ENCODE measurements around the gene STK4.

Gene STK4

DNA sequence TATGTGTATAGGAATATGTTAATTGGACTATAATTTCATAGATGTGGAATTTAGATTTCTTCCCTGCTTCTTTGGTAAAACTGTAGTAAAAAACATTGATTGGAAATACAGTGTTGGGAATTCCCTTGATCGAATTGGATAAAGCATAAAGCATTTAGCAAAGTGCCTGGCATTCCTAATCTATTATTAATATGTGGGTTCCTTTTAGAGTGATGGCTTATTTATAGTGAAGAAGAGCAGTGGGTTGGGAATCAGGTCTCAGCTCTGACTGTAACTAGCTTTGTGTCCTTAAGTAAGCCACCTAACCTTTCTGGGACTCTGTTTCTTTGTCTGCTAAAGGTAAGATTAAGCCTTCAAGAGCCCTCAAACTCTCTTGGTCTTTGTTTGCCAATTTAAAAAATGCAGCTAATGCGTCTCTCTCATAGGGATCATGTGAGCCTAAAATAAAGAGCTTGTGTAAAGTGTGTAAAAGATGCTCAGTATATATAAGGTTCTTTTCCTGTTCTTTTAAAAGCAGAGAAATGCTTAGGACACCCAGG, 81.3 kb downstream of the STK4 start:
- Histone ChIP-seq H3K14ac (ENCODE audit: low read length) (no peak overlapping the region), H3K4ac (ENCODE audit: low read depth, low read length) (no peak overlapping the region), H3K36me3 (ENCODE audit: control insufficient read depth in 1 of 2, insufficient read depth in 2 of 2, low read length in 2 of 2) (no peaks in the 10 kb centered on the region), H3K27me3 (ENCODE audit: insufficient read depth, low read length) (no peaks in the 10 kb centered on the region), H3K4me3 (ENCODE audit: low read depth, low read length) (no peak overlapping the region), H3K4me1 (ENCODE audit: control insufficient read depth in 1 of 2, insufficient read depth in 2 of 2, low read length in 2 of 2) (peaks cover 4 to 6% of the 10 kb centered on the region in 2 experiments), H4K91ac (ENCODE audit: low read depth, low read length) (no peak overlapping the region), H3K79me1 (ENCODE audit: low read length) (peaks cover 8% of the 10 kb centered on the region), H3K4me2 (ENCODE audit: low read length) (no peak overlapping the region), H3K79me2 (ENCODE audit: control insufficient read depth, insufficient read depth, low read length, poor library complexity) (no peaks in the 10 kb centered on the region), H4K8ac (ENCODE audit: low read depth, low read length) (no peak overlapping the region), H2AFZ (ENCODE audit: insufficient read depth, low read length, poor library complexity) (no peak overlapping the region), H4K12ac (ENCODE audit: low read depth, low read length) (no peak overlapping the region), H3K27ac (ENCODE audit: low read depth, low read length) (no peak overlapping the region), H3K9ac (ENCODE audit: low read length) (no peak overlapping the region), H2BK12ac (ENCODE audit: low read length) (no peak overlapping the region), H3K18ac (ENCODE audit: low read length) (no peak overlapping the region), H2AK5ac (ENCODE audit: low read length) (no peak overlapping the region), H2BK5ac (ENCODE audit: low read depth, low read length, poor library complexity) (no peak overlapping the region), H2BK120ac (ENCODE audit: insufficient read depth, low read length, poor library complexity) (no peak overlapping the region), H3K23ac (ENCODE audit: low read length) (no peak overlapping the region), H3K9me3 (ENCODE audit: insufficient read depth, low read depth, low read length) (no peaks in the 10 kb centered on the region)
- DNase-seq, result peak in 1 of 2 donors; percentile 55
- no CpG with 5 or more reads among the region's 2 CpGs for WGBS (ENCODE audit: extremely low coverage, insufficient coverage, insufficient read length)

DNA sequence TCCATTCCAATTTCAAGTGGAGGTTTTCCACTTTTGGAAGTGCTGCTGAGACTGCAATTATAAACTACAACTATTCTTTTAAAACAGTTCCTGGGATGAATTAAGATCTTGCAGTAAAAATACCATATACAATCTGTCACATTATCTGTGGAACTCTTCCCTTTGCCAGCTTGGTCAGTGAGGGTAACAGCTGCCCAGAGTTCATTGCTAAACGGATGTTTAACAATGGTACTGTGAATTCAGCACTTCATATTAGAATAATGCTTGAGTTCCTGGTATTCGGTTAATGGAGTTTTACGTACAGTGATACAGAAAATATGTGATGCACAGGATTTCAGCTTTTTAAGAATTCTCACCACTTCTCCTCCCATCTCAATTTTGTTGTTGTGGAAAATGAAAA, 83.1 kb downstream of the STK4 start:
- no peak overlapping the region for H3K4ac ChIP-seq (ENCODE audit: low read depth, low read length)
- H2BK12ac ChIP-seq (ENCODE audit: low read length), result no peak overlapping the region
- H2BK5ac ChIP-seq (ENCODE audit: low read depth, low read length, poor library complexity), result no peak overlapping the region
- H3K18ac ChIP-seq (ENCODE audit: low read length), result no peak overlapping the region
- H2AK5ac ChIP-seq (ENCODE audit: low read length), result no peak overlapping the region
- no CpG with 5 or more reads among the region's 3 CpGs for WGBS (ENCODE audit: extremely low coverage, insufficient coverage, insufficient read length)
- peak overlapping the region; percentile 2 for H3K27ac ChIP-seq (ENCODE audit: low read depth, low read length)
- no peaks in the 10 kb centered on the region for H3K79me2 ChIP-seq (ENCODE audit: control insufficient read depth, insufficient read depth, low read length, poor library complexity)
- no peak overlapping the region for H3K23ac ChIP-seq (ENCODE audit: low read length)
- no peak overlapping the region for H4K8ac ChIP-seq (ENCODE audit: low read depth, low read length)
- H3K9me3 ChIP-seq (ENCODE audit: insufficient read depth, low read depth, low read length), result no peaks in the 10 kb centered on the region
- peaks cover 8% of the 10 kb centered on the region for H3K79me1 ChIP-seq (ENCODE audit: low read length)
- H3K14ac ChIP-seq (ENCODE audit: low read length), result no peak overlapping the region
- H4K91ac ChIP-seq (ENCODE audit: low read depth, low read length), result no peak overlapping the region
- H2AFZ ChIP-seq (ENCODE audit: insufficient read depth, low read length, poor library complexity), result no peak overlapping the region
- DNase-seq, result no peak
- no peak overlapping the region for H2BK120ac ChIP-seq (ENCODE audit: insufficient read depth, low read length, poor library complexity)
- no peak overlapping the region for H3K4me2 ChIP-seq (ENCODE audit: low read length)
- no peak overlapping the region for H4K12ac ChIP-seq (ENCODE audit: low read depth, low read length)
- no peak overlapping the region for H3K4me3 ChIP-seq (ENCODE audit: low read depth, low read length)
- no peak overlapping the region for H3K9ac ChIP-seq (ENCODE audit: low read length)
- H3K4me1 ChIP-seq (ENCODE audit: control insufficient read depth in 1 of 2, insufficient read depth in 2 of 2, low read length in 2 of 2), result peaks cover 6 to 7% of the 10 kb centered on the region in 2 experiments
- no peaks in the 10 kb centered on the region for H3K27me3 ChIP-seq (ENCODE audit: insufficient read depth, low read length)
- no peaks in the 10 kb centered on the region for H3K36me3 ChIP-seq (ENCODE audit: control insufficient read depth in 1 of 2, insufficient read depth in 2 of 2, low read length in 2 of 2)

- Histone ChIP-seq H3K4me1 (ENCODE audit: control insufficient read depth in 1 of 2, insufficient read depth in 2 of 2, low read length in 2 of 2) (peaks cover 5 to 7% of the 10 kb centered on the region in 2 experiments), H3K27ac (ENCODE audit: low read depth, low read length) (peak overlapping the region; percentile 2), H4K91ac (ENCODE audit: low read depth, low read length) (peak overlapping the region; percentile 74), H2BK12ac (ENCODE audit: low read length) (peak overlapping the region; percentile 61), H3K23ac (ENCODE audit: low read length) (no peak overlapping the region), H2BK120ac (ENCODE audit: insufficient read depth, low read length, poor library complexity) (peak overlapping the region; percentile 53), H2AFZ (ENCODE audit: insufficient read depth, low read length, poor library complexity) (peak overlapping the region; percentile 59), H3K4me2 (ENCODE audit: low read length) (no peak overlapping the region), H3K9me3 (ENCODE audit: insufficient read depth, low read depth, low read length) (no peaks in the 10 kb centered on the region), H3K14ac (ENCODE audit: low read length) (peak overlapping the region; percentile 60), H3K4ac (ENCODE audit: low read depth, low read length) (no peak overlapping the region), H3K18ac (ENCODE audit: low read length) (peak overlapping the region; percentile 64), H3K27me3 (ENCODE audit: insufficient read depth, low read length) (no peaks in the 10 kb centered on the region), H2AK5ac (ENCODE audit: low read length) (peak overlapping the region; percentile 88), H2BK5ac (ENCODE audit: low read depth, low read length, poor library complexity) (no peak overlapping the region), H3K9ac (ENCODE audit: low read length) (no peak overlapping the region), H3K79me2 (ENCODE audit: control insufficient read depth, insufficient read depth, low read length, poor library complexity) (no peaks in the 10 kb centered on the region), H3K36me3 (ENCODE audit: control insufficient read depth in 1 of 2, insufficient read depth in 2 of 2, low read length in 2 of 2) (no peaks in the 10 kb centered on the region), H4K12ac (ENCODE audit: low read depth, low read length) (no peak overlapping the region), H3K79me1 (ENCODE audit: low read length) (peaks cover 5% of the 10 kb centered on the region), H3K4me3 (ENCODE audit: low read depth, low read length) (no peak overlapping the region), H4K8ac (ENCODE audit: low read depth, low read length) (no peak overlapping the region)
- no CpG with 5 or more reads among the region's 5 CpGs for WGBS (ENCODE audit: extremely low coverage, insufficient coverage, insufficient read length)
- DNase-seq, result no peak
Observed at GRCh38 chr20:45049904-45050471, 83.7 kb downstream of the STK4 start.

GRCh38 chr20:45051204-45052060, 85.1 kb downstream of the STK4 start:
- DNase-seq, result no peak
- no peak overlapping the region for H3K4me3 ChIP-seq (ENCODE audit: low read depth, low read length)
- peaks cover 5 to 7% of the 10 kb centered on the region in 2 experiments for H3K4me1 ChIP-seq (ENCODE audit: control insufficient read depth in 1 of 2, insufficient read depth in 2 of 2, low read length in 2 of 2)
- no peak overlapping the region for H3K4me2 ChIP-seq (ENCODE audit: low read length)
- no peak overlapping the region for H2AFZ ChIP-seq (ENCODE audit: insufficient read depth, low read length, poor library complexity)
- peaks cover 4% of the 10 kb centered on the region for H3K79me1 ChIP-seq (ENCODE audit: low read length)
- no peak overlapping the region for H4K91ac ChIP-seq (ENCODE audit: low read depth, low read length)
- no peaks in the 10 kb centered on the region for H3K27me3 ChIP-seq (ENCODE audit: insufficient read depth, low read length)
- no peaks in the 10 kb centered on the region for H3K9me3 ChIP-seq (ENCODE audit: insufficient read depth, low read depth, low read length)
- H3K36me3 ChIP-seq (ENCODE audit: control insufficient read depth in 1 of 2, insufficient read depth in 2 of 2, low read length in 2 of 2), result no peaks in the 10 kb centered on the region
- no peak overlapping the region for H4K12ac ChIP-seq (ENCODE audit: low read depth, low read length)
- no peak overlapping the region for H2BK12ac ChIP-seq (ENCODE audit: low read length)
- H3K9ac ChIP-seq (ENCODE audit: low read length), result no peak overlapping the region
- no peak overlapping the region for H3K27ac ChIP-seq (ENCODE audit: low read depth, low read length)
- H4K8ac ChIP-seq (ENCODE audit: low read depth, low read length), result no peak overlapping the region
- no peak overlapping the region for H3K14ac ChIP-seq (ENCODE audit: low read length)
- H3K23ac ChIP-seq (ENCODE audit: low read length), result peak overlapping the region; percentile 50
- WGBS (ENCODE audit: extremely low coverage, insufficient coverage, insufficient read length), result no CpG with 5 or more reads among the region's 3 CpGs
- H3K18ac ChIP-seq (ENCODE audit: low read length), result no peak overlapping the region
- H2BK5ac ChIP-seq (ENCODE audit: low read depth, low read length, poor library complexity), result no peak overlapping the region
- H3K79me2 ChIP-seq (ENCODE audit: control insufficient read depth, insufficient read depth, low read length, poor library complexity), result no peaks in the 10 kb centered on the region
- no peak overlapping the region for H2AK5ac ChIP-seq (ENCODE audit: low read length)
- H2BK120ac ChIP-seq (ENCODE audit: insufficient read depth, low read length, poor library complexity), result no peak overlapping the region
- no peak overlapping the region for H3K4ac ChIP-seq (ENCODE audit: low read depth, low read length)

Measured in trophoblast cell (in vitro differentiated cells and primary cell).